Middle frontal gyrus (tissue), 1 donor: ENCODE measurements around the gene NDUFS6.

Source experiments
- DNase-seq: peaks from one replicate; pipeline ENCODE4 v3.0.0-alpha.2; 2015; ENCODE audit warnings: low spot score; ENCODE audit errors: extremely low spot score

The NDUFS6 gene

DNA sequence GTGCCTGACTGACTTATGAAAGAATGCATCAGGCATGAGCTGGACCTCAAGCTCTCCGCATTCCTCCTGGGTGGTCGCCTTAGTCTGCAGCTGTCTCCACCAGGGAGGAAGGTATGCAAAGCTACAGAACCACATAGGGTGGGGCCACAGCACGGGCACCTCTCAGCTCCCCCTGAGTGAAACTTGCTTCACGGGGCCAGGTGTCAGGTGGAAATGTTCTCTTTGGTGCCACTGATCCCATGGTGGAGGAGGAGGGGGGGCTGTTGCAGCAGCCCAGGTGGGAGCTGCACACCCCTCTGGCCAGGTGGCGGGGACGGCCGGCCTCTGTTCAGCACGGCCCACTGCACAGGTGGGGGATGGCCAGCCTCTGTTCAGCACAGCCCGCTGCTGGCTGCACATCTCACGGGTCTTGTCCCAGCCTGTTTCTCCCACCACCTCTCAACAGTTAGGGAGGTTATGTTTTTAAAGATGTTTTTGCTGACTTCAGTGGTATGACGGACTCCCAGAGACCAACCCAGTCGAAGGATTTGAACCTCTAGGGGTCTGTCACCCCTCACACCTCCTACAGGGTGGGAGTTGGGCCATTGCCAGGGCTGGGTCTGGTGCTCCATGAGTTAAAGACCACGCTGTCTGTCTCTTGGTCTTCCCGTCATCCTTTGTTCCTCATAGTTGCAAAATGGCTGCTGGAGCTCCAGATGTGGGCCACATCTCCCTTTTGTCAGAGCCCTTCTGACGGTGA lies 35.9 kb upstream of the NDUFS6 start:
- no peak for DNase-seq

DNA sequence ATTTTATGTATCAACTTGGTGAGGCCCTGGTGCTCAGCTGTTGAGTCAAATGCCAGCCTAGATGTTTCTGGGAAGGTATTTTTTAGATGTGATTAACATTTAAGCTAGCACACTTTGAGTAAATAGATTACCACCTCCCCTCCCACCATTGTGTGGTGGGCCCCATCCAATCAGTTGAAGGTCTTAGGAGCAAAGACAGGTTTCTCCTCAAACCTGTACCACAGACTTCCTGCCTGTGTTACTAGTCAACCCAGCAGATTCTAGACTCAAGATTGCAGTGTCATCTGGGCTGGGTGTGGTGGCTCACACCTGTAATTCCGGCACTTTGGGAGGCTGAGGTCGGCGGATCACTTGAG lies 35.3 kb upstream of the NDUFS6 start:
- DNase-seq = no peak

DNA sequence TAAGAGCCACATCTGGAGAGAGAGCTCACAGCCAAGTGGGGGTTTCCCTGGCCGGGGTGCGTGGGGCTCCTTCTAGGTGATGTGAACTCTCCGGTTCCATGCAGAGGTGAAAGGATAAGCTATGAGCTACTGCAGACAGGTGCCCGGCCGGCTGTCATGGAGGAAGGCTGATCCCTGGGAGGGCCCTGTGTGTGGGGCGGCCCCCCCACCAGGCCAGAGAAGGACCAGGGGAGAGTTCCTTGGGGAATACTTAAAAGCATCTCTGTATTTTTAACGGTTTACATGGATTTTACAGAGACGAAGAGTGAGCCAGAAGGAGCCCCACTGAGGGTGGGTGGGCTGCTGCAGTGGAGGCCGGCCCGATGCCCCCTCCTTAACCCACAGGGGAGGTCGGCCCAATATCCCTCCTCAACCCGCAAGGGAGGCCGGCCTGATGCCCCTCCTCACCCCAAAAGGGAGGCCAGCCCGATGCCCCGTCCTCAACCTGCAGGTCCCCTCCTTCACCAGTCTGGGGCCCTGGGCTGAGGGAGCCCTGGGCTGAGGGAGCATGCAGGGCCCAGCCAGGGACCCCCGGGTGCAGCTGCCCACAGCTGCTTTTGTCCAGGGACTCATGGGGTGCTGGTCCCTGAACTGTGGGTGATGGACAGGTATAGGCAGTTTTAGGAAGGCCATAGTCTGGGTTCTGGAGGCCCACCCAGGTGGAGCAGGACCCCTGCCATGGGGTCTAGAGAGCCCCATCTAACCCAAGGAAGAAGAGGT lies 33.5 kb upstream of the NDUFS6 start:
- no peak for DNase-seq

GRCh38 chr5:1768283-1769000 lies 32.8 kb upstream of the NDUFS6 start:
- no peak for DNase-seq

- DNase-seq = no peak
Observed at GRCh38 chr5:1769017-1769640, 32.1 kb upstream of the NDUFS6 start.

DNA sequence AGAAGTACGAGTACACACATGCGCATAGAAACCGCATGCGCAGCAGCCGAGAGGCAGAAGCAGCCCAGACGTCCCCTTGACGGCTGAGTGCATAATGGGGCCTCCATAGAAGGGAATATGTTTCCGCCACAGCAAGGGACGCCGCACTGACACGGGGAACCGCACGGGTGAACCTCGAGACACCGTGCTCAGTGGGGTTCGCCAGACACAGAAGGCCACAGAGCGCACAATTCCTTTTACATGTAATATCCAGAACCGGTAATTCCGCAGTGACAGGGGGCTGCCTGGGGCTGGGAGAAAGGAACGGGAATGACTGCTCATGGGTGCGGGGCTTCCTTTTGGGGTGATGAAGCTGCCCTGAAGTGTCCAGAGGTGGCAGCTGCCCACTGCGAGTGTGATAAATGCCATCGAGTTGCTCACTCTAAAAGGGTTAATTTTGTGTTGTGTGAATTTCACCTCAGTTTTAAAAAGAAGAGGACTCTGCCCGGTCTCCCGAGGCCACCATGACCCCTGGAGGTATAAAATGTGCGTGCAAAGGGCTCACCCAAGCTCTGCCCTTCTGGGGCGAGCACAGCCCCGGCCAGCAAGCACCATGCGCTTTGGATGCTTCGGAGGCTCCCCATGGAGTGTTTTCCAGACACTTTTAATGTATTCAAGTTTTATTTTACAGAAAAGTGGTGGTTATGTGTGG lies 31.3 kb upstream of the NDUFS6 start:
- no peak for DNase-seq

DNA sequence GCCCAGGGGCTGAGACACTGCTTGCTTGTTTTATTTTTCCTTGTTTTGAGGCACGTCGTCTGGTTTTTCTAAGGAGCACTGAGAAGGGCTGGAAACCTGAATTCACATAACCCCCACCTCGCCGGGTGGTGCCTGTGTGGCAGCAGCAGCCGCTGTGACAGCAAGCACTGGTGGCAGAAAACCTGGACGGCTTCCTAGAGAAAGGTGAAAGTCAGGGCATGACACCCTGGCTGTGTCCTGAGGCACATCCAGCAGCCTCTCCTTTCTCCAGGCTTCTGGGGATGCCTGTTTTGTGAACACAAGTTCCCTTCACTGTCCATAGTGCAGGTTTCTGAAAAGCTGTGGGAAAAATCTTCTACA lies 30.8 kb upstream of the NDUFS6 start:
- DNase-seq = no peak

DNA sequence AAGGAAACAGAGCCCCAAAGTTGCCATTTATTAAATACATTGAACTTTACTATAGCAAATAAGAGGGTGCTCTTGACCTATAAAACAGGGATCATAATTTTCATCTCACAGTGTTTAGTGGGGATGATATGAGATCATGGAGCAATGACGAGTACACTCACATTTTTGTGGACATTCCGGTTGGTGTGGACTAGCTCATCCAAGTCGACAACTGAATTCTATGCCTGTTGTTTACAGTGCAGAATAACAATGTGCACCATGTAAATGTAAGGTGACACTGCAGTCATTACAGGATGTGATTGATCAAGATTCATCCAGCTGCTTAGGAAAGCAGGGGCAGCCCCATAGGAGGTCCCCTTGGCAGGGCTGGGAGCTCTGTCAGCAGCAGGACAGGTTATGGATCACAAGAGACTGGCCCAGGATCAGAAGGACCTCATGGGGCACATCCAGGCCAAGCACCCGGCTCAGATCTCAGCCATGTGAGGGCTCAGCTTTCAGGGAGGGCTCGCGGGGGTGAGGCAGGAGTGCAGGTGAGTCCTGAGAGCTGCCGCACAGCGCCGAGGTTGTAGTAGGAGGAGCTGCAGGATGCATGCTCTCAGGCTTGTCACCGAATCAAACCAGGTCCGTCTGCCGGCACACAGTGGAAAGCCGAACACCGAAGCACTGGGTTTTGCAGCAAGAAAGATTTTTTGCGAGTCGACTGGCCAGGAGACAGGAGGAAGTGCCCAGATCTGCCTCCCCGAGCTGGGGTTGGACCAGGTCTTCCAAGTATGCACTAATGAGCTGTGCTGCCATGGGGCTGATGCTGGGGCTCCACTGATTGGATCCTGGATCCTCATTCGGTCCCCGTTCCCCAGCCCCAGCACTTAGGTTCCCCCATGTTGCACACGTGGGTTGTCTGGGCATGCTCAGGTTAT lies 29.8 kb upstream of the NDUFS6 start:
- no peak for DNase-seq

DNA sequence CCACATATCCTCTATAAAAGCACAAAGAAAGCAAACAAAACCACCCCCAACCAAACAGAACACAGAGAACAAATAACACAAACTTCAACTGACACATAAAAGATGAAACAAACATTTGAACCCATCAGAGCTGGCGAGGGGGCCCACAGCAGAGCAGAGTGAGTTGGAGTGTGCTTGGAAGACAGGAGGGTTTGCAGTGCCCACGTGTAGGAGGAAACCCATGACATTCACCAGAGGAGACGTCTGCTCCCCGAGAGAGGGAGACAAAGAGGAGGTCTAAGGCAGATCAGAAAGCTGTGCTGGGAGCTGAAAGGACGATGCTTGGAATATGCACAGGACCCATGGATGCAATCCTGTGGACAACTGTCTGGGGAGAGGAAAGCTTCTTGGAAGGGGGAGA lies 28.6 kb upstream of the NDUFS6 start:
- no peak for DNase-seq

- no peak for DNase-seq
Observed at GRCh38 chr5:1776831-1777230, 24.4 kb upstream of the NDUFS6 start.

GRCh38 chr5:1777281-1778137 lies 23.7 kb upstream of the NDUFS6 start:
- DNase-seq = no peak

DNA sequence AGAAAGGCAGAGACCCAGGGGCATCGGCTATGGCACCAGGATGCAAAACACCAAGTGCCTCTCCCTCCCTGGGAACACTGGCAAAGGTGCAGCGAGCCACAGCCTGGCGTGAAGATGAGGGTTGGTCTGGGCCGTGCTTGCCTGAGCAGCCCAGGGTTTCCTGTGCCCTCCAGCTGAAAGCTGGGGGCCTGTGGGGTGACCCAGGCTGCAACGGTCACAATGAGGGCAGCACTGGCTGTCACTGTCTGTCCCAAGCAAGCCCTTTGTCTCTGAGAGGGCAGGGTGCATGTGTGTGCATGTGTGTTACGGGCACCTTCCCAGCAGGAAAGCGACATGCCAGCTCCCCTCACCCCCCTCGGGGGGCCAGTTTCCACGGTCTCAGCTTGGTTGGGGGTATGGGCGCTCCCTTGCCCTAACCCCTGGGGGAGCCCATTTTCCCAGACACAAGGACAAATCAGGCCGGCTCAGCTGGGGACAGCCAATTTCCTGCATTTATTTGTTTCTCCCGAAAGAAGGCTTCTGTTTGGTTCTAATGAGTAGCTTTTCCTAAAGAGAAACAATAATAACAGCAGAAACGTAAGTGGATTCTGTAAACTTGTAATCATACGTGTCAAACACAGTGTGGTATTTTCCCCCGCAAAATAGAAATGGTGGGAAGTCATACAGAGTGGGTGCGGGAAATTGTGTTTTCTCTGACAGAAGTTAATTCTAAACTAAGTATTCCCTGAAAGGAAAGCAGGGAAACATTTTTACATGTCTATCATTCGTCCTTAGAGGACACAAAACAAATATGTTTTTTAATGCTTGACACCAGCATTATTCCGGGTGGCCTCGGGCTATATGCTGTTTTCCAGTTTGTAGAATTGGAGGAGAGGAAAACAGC lies 22.8 kb upstream of the NDUFS6 start:
- DNase-seq = no peak

DNA sequence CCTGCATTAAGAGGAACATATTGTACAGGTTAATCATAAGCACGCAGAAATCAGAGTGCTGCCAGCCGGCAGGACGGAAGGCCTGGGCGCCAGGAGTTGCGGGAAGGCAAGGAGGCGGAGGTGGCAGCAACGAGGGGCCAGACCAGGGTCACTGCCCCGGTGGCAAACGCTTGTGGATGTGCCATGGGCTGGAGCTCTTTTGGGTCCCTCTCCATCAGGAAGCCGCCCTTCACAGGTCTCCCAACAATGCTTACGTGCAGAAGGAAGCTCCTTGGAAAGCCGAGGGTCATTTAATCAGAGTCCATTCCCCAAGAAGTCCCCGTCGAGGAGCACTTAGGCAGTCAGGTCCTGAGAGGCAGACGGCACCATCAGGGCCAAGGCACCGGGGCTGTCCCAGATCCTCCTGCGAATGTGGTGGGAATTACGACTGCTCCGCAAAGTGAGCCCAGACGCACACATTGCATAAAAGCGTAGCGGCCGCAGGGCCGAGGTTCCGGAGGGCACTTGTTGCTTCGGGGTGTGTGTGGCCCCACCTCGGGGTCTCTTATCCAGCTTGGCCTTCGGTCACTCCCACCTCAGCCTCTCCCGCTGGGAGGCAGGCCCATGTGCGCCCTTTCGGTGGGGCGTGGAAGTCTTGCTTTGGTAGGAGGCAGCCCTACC lies 22.1 kb upstream of the NDUFS6 start:
- DNase-seq = no peak

DNA sequence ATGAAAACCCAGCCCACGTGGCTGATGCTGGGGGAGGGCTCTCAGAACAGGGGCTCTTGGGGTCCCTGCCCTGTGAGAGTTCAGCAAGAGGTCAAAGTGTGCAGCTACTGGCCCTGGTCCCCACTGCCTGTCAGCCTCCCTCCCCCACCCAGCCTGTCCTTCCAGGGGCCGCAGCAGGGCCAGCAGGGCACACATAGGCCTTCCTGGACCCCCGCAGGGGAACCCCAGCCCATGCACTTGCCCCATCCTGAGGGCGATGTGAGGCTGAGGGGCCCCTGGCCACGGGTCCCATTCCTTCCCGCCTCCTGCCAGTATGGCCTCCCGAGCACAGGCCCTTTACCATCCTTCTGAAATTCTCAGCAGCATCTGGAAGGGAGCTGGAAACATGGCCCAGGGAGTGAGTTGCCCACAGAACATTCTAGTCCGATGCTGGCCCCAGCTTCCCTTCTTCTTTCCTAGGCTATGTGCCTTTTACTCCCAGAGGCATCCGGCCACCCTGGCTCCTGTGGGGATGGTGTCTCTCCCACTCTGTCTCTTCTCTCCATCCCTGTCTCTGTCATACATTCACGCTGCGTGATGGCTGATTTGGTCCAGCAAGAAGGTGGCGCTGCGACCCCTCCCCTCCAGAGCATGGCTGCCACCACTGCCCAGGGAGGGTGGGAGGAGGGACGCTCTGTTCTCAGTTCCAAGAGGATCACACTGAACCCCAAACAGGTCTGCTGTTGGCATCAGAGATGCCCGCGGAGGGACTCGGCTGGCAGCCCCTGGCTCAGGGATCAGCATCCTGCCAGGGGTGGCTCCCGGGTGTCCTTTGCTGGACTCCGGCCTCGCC lies 21.2 kb upstream of the NDUFS6 start:
- no peak for DNase-seq

GRCh38 chr5:1780614-1780930 lies 20.6 kb upstream of the NDUFS6 start:
- DNase-seq = no peak

- no peak for DNase-seq
Observed at GRCh38 chr5:1781107-1781506, 20.1 kb upstream of the NDUFS6 start.

DNA sequence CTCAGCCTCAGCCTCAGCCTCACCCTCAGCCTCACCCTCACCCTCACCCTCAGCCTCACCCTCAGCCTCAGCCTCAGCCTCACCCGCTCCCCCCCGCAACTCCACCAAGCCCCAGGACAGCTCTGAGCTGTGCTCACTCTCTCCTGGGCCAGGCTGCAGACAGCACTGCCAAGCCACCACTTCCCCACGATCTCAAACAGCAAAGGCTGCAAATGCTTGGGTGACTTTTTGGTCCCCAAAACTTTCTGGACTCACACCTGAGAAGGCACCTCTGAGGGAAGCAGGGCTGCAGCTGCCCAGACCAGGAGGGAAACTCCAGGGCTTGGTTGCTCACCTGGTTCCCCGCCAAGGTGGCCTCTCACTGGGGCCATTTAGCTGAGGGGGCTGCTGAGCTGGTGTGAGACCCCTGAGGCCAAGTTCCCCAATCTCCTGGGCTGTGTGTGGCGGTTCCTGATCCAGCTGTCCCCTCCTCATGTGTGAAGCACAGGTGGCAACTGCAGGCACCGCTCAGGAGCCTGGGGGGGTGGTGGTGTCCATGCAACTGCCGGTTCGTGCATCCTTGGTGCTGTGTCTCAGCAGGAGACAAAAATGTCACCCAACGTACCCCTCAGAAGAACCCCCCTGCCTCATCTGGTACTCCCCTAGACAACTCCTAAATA lies 19.4 kb upstream of the NDUFS6 start:
- DNase-seq = no peak
